Panc1 (cell line): ENCODE data around the gene RNGTT. TPM values are rescaled to one million over a fixed set of nuclear protein-coding genes. Genes with fewer than 3 reads are reported as not detected.

Experiments
- ATAC-seq: fragments of 200-7000 bp; cut with Tn5 transposase; 2 replicates; pipeline ENCODE4 v1.9.1; 2020; ENCODE audit warnings: mild to moderate bottlenecking, moderate library complexity
- BruUV-seq: library from RNA; stranded (reverse); fragments of 400-500 nt; replicated peaks from 2 replicates; lab custom pipeline; 2021; lab: Mats Ljungman, UMichigan
- CTCF ChIA-PET: fragments of 300-600 bp; sonication (Branson Sonifier 250); formaldehyde crosslinking; loops from one replicate; lab custom pipeline; 2022; ENCODE audit warnings: antibody characterized with exemption; lab: Charles Lee
- POLR2A ChIA-PET: fragments of 300-600 bp; sonication (Branson Sonifier 250); formaldehyde crosslinking; loops from one replicate; lab custom pipeline; 2022; ENCODE audit warnings: antibody characterized with exemption; lab: Charles Lee
- DNase-seq: peaks from one replicate; pipeline ENCODE4 v3.0.0-alpha.2; 2010; ENCODE audit warnings: low read depth, low spot score
- H3K27ac ChIP-seq: 2 replicates; pipeline ENCODE4 v1.5.1; 2011; ENCODE audit warnings: mild to moderate bottlenecking, low read length, inconsistent platforms
- H3K27me3 ChIP-seq: fragments of 200-500 bp; sonication (Bioruptor generic); 2 replicates; pipeline ENCODE4 v1.6.0; 2014; ENCODE audit warnings: low read length, inconsistent platforms; ENCODE audit not compliant: control insufficient read depth, insufficient read depth
- H3K36me3 ChIP-seq: fragments of 200-500 bp; sonication (Bioruptor generic); 2 replicates; pipeline ENCODE4 v1.5.1; 2014; ENCODE audit warnings: inconsistent platforms, mild to moderate bottlenecking, low read length, moderate library complexity; ENCODE audit not compliant: control insufficient read depth, insufficient read depth
- H3K4me1 ChIP-seq: 2 replicates; pipeline ENCODE4 v1.5.1; 2011; ENCODE audit warnings: inconsistent platforms, mild to moderate bottlenecking, low read length, moderate library complexity; ENCODE audit not compliant: control insufficient read depth, insufficient read depth
- H3K4me3 ChIP-seq, 2 experiments: 2 replicates each; pipeline ENCODE4 v1.5.1; 2011 to 2012; ENCODE audit warnings: low read depth in 2 of 2, low read length in 2 of 2, mild to moderate bottlenecking in 2 of 2, inconsistent platforms in 1 of 2, moderate library complexity in 1 of 2
- H3K9me3 ChIP-seq: fragments of 200-500 bp; sonication (Bioruptor generic); 2 replicates; pipeline ENCODE4 v1.5.1; 2014; ENCODE audit warnings: low read depth, mild to moderate bottlenecking, inconsistent platforms, low read length, moderate library complexity; ENCODE audit not compliant: control insufficient read depth, insufficient read depth
- CTCF ChIP-seq: fragments of 450-650 bp; IDR thresholded peaks from 2 replicates; pipeline ENCODE4 v1.5.1; 2017; ENCODE audit warnings: mild to moderate bottlenecking
- POLR2AphosphoS5 ChIP-seq: IDR thresholded peaks from 2 replicates; pipeline ENCODE4 v1.6.1; 2012; ENCODE audit warnings: mild to moderate bottlenecking, low read depth, low read length, moderate library complexity
- REST ChIP-seq, 2 experiments: IDR thresholded peaks; 2 replicates each; pipeline ENCODE4 v1.6.1; 2011 to 2012; ENCODE audit warnings: low read depth in 2 of 2, control low read depth in 1 of 2, low read length in 1 of 2, mild to moderate bottlenecking in 1 of 2, moderate library complexity in 1 of 2; ENCODE audit not compliant: insufficient read depth in 1 of 2
- SIN3A ChIP-seq: IDR thresholded peaks from 2 replicates; pipeline ENCODE4 v1.6.1; 2012; ENCODE audit warnings: low read depth, mild to moderate bottlenecking, low read length, moderate library complexity, borderline replicate concordance; ENCODE audit not compliant: insufficient read depth
- TCF7L2 ChIP-seq: IDR thresholded peaks from 2 replicates; pipeline ENCODE4 v1.6.1; 2011; ENCODE audit warnings: mild to moderate bottlenecking, low read depth, low read length, inconsistent platforms
- in situ Hi-C: cut with HindIII; loops from 2 replicates; pipeline ENCODE4 v1.10.0; 2016; ENCODE audit warnings: low sequenced_read_pairs, low pct_unique_long_range_greater_than_20kb
- intact Hi-C: fragments of 100-400 bp; cut with micrococcal nuclease; formaldehyde crosslinking; loops from one replicate; pipeline ENCODE4 v1.10.0; 2022; ENCODE audit not compliant: unreplicated experiment
- total RNA-seq: library from RNA; stranded (reverse); gene quantifications from one replicate; pipeline ENCODE4 v1.2.1, GENCODE V29; 2021; ENCODE audit not compliant: unreplicated experiment

The RNGTT gene
- total RNA-seq, 1 experiment from 2014 or later = 21.2 TPM

- H3K27me3 ChIP-seq = no peaks in the 10 kb centered on the region
- no peaks in the 10 kb centered on the region for H3K9me3 ChIP-seq
- intact Hi-C loops (no loop called here), in situ Hi-C loops (no loop called here)
- H3K27ac ChIP-seq = no peak overlapping the region
- BruUV-seq = no TSS peak
- H3K4me3 ChIP-seq = no peak overlapping the region
- DNase-seq (no peak), ATAC-seq (no peak)
- H3K4me1 ChIP-seq = no peaks in the 10 kb centered on the region
- CTCF ChIA-PET = no interaction called here
- POLR2A ChIA-PET = no interaction called here
- TF ChIP-seq SIN3A (no peak), CTCF (no peak), POLR2AphosphoS5 (no peak), REST (IDR thresholded peaks at IDR 0.05; ENCODE audit: insufficient read depth in 1 of 2, low read depth in 2 of 2, low read length in 1 of 2) (no peak), TCF7L2 (no peak)
- no peaks in the 10 kb centered on the region for H3K36me3 ChIP-seq
These were observed 111.4 kb downstream of the RNGTT start for GRCh38 chr6:88852000-88852399.

DNA sequence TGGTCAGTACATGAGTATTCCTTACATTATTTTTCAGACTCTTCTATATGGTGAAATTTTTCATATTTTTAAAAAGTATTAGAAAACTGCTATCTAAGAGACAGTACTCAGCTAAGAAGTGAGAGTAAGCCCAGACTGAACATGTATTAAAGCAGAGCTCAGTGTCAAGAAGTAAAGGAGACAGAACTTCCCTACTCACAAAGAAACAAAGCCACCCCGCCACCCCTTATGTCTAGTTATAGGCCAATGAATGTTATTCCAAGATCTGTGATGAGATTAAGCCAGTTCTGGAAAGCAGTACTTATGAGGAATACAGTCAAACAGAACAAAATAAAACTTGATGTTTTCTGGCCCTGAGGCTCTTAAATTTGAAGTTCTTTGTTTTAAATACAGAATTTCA, 114.5 kb downstream of the RNGTT start:
- Histone ChIP-seq H3K36me3 (no peaks in the 10 kb centered on the region), H3K4me3 (no peak overlapping the region), H3K9me3 (no peaks in the 10 kb centered on the region), H3K27me3 (no peaks in the 10 kb centered on the region), H3K27ac (no peak overlapping the region), H3K4me1 (no peaks in the 10 kb centered on the region)
- ATAC-seq (no peak), DNase-seq (no peak)
- intact Hi-C loops (no loop called here), in situ Hi-C loops (no loop called here)
- ChIA-PET POLR2A (no interaction called here), CTCF (interaction anchor here (0.6 kb wide), 1 partner anchor 12 kb away, joined by 4 read pairs; no protein-coding TSS in a partner anchor)
- BruUV-seq = no TSS peak
- TF ChIP-seq SIN3A = no peak
- no peak for TF ChIP-seq TCF7L2
- TF ChIP-seq POLR2AphosphoS5 = no peak
- TF ChIP-seq CTCF = no peak
- no peak for TF ChIP-seq REST (IDR thresholded peaks at IDR 0.05; ENCODE audit: insufficient read depth in 1 of 2, low read depth in 2 of 2, low read length in 1 of 2)
